Measurements from ENCODE around the gene HOXB3.

HOXB3 gene

GRCh38 chr17:48612456-48612853 is 22.4 kb upstream of the HOXB3 start:
- Histone ChIP-seq H3K36me3 (ENCODE audit: control insufficient read depth in 2 of 2, insufficient read depth in 1 of 2, low read length in 2 of 2) (peaks cover 3% of the 10 kb centered on the region in 2 experiments), H3K4me3 (ENCODE audit: low read depth, low read length) (peak overlapping the region; percentile 49)
- POLR2A ChIA-PET: interaction anchor here (0.6 to 1.4 kb wide), 8 partner anchors 11 to 286 kb away, joined by 3 to 7 read pairs (median 3); no protein-coding TSS in a partner anchor
- TF ChIP-seq ZEB2 (tag by site-specific recombination; IDR thresholded peaks at IDR 0.05) (peak; percentile 49; the same call in 1 of the 2 replicates), ZNF394 (tag by site-specific recombination; IDR thresholded peaks at IDR 0.05; ENCODE audit: borderline replicate concordance) (no peak), ZNF23 (tag by site-specific recombination; IDR thresholded peaks at IDR 0.05; ENCODE audit: borderline replicate concordance) (no peak), ZNF701 (tag by site-specific recombination; IDR thresholded peaks at IDR 0.05) (no peak), ELK4 (IDR thresholded peaks at IDR 0.05; ENCODE audit: borderline replicate concordance, low read depth, low read length) (no peak), ZBTB8A (tag by site-specific recombination; IDR thresholded peaks at IDR 0.05) (no peak), ZNF133 (tag by site-specific recombination; IDR thresholded peaks at IDR 0.05) (no peak), ZNF175 (tag by site-specific recombination; IDR thresholded peaks at IDR 0.05) (no peak), ZNF664 (tag by site-specific recombination; IDR thresholded peaks at IDR 0.05) (no peak), ZSCAN18 (tag by site-specific recombination; IDR thresholded peaks at IDR 0.05) (no peak), ZNF580 (tag by site-specific recombination; IDR thresholded peaks at IDR 0.05) (peak; percentile 82; the same call in 1 of the 2 replicates), ZNF837 (tag by site-specific recombination; IDR thresholded peaks at IDR 0.05) (no peak; the same call in 1 of the 2 replicates), ZNF2 (tag by site-specific recombination; IDR thresholded peaks at IDR 0.05) (peak; percentile 44; the same call in 1 of the 2 replicates), SP7 (tag by site-specific recombination; IDR thresholded peaks at IDR 0.05) (peak; percentile 81), ZBTB20 (tag by site-specific recombination; IDR thresholded peaks at IDR 0.05) (no peak), ZNF596 (tag by site-specific recombination; IDR thresholded peaks at IDR 0.05) (peak; percentile 99), SP2 (tag by site-specific recombination; IDR thresholded peaks at IDR 0.05) (no peak), GLIS2 (tag by site-specific recombination; IDR thresholded peaks at IDR 0.05) (peak; percentile 8), ZFP37 (tag by site-specific recombination; IDR thresholded peaks at IDR 0.05) (no peak), KLF9 (tag by site-specific recombination; IDR thresholded peaks at IDR 0.05; ENCODE audit: low read depth) (peak; percentile 16; the same call in 1 of the 2 replicates), GFI1B (tag by site-specific recombination; IDR thresholded peaks at IDR 0.05) (no peak), TCF7L2 (IDR thresholded peaks at IDR 0.05; ENCODE audit: borderline replicate concordance, low read depth, low read length) (no peak), GLIS1 (tag by site-specific recombination; IDR thresholded peaks at IDR 0.05) (peak; percentile 81), PRDM1 (tag by site-specific recombination; IDR thresholded peaks at IDR 0.05) (peak; percentile 99)
- TF ChIP-seq, protein P1, sequence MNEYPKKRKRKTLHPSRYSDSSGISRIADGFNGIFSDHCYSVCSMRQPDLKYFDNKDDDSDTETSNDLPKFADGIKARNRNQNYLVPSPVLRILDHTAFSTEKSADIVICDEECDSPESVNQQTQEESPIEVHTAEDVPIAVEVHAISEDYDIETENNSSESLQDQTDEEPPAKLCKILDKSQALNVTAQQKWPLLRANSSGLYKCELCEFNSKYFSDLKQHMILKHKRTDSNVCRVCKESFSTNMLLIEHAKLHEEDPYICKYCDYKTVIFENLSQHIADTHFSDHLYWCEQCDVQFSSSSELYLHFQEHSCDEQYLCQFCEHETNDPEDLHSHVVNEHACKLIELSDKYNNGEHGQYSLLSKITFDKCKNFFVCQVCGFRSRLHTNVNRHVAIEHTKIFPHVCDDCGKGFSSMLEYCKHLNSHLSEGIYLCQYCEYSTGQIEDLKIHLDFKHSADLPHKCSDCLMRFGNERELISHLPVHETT (tag by site-specific recombination; IDR thresholded peaks at IDR 0.05): 0 out of 2 replicates have a peak, but pooled peaks have one; percentile 46
- TF ChIP-seq, protein P2, sequence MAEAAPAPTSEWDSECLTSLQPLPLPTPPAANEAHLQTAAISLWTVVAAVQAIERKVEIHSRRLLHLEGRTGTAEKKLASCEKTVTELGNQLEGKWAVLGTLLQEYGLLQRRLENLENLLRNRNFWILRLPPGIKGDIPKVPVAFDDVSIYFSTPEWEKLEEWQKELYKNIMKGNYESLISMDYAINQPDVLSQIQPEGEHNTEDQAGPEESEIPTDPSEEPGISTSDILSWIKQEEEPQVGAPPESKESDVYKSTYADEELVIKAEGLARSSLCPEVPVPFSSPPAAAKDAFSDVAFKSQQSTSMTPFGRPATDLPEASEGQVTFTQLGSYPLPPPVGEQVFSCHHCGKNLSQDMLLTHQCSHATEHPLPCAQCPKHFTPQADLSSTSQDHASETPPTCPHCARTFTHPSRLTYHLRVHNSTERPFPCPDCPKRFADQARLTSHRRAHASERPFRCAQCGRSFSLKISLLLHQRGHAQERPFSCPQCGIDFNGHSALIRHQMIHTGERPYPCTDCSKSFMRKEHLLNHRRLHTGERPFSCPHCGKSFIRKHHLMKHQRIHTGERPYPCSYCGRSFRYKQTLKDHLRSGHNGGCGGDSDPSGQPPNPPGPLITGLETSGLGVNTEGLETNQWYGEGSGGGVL (tag by site-specific recombination; IDR thresholded peaks at IDR 0.05): peak; percentile 93
- TF ChIP-seq, protein P3, sequence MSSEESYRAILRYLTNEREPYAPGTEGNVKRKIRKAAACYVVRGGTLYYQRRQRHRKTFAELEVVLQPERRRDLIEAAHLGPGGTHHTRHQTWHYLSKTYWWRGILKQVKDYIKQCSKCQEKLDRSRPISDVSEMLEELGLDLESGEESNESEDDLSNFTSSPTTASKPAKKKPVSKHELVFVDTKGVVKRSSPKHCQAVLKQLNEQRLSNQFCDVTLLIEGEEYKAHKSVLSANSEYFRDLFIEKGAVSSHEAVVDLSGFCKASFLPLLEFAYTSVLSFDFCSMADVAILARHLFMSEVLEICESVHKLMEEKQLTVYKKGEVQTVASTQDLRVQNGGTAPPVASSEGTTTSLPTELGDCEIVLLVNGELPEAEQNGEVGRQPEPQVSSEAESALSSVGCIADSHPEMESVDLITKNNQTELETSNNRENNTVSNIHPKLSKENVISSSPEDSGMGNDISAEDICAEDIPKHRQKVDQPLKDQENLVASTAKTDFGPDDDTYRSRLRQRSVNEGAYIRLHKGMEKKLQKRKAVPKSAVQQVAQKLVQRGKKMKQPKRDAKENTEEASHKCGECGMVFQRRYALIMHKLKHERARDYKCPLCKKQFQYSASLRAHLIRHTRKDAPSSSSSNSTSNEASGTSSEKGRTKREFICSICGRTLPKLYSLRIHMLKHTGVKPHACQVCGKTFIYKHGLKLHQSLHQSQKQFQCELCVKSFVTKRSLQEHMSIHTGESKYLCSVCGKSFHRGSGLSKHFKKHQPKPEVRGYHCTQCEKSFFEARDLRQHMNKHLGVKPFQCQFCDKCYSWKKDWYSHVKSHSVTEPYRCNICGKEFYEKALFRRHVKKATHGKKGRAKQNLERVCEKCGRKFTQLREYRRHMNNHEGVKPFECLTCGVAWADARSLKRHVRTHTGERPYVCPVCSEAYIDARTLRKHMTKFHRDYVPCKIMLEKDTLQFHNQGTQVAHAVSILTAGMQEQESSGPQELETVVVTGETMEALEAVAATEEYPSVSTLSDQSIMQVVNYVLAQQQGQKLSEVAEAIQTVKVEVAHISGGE (tag by site-specific recombination; conservative IDR thresholded peaks at IDR 0.05; ENCODE audit: low read depth): no peak
- TF ChIP-seq, protein P4, sequence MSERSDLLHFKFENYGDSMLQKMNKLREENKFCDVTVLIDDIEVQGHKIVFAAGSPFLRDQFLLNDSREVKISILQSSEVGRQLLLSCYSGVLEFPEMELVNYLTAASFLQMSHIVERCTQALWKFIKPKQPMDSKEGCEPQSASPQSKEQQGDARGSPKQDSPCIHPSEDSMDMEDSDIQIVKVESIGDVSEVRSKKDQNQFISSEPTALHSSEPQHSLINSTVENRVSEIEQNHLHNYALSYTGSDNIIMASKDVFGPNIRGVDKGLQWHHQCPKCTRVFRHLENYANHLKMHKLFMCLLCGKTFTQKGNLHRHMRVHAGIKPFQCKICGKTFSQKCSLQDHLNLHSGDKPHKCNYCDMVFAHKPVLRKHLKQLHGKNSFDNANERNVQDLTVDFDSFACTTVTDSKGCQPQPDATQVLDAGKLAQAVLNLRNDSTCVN (tag by site-specific recombination; optimal IDR thresholded peaks at IDR 0.05): peak; percentile 41

More at GRCh38 chr17:48612456-48612853, 22.4 kb upstream of the HOXB3 start:
- Histone ChIP-seq H3K4me1 (ENCODE audit: control insufficient read depth, insufficient read depth, low read length) (peaks cover 40% of the 10 kb centered on the region), H3K9me3 (ENCODE audit: control insufficient read depth, insufficient read depth, low read depth, low read length) (no peaks in the 10 kb centered on the region), H3K27ac (ENCODE audit: extremely low read depth, low read depth, low read length) (peak overlapping the region; percentile 94)
- CTCF ChIA-PET: interaction anchor here (0.7 to 2.2 kb wide), 10 partner anchors 9 to 397 kb away, joined by 3 to 13 read pairs (median 4); no protein-coding TSS in a partner anchor

Measured in HEK293 (cell line).